Muscle of leg (tissue), 11 donors: ENCODE results near the gene CSNK1G1. TPM values are rescaled to one million over a fixed set of nuclear protein-coding genes. Genes with fewer than 3 reads are reported as not detected.
A peak's percentile ranks its signal among the peaks of the same experiment; 100 is the strongest.

Experiments used
- DNase-seq: peaks from one replicate; pipeline ENCODE4 v3.0.0; 2013
- H3K27ac ChIP-seq: one replicate; pipeline ENCODE4 v1.5.1; 2013; ENCODE audit warnings: mild to moderate bottlenecking, low read length, control low read depth
- H3K27me3 ChIP-seq: one replicate; pipeline ENCODE4 v1.6.1; 2013; ENCODE audit warnings: low read length; ENCODE audit not compliant: control insufficient read depth, insufficient read depth
- H3K36me3 ChIP-seq: one replicate; pipeline ENCODE4 v1.6.1; 2013; ENCODE audit warnings: low read length; ENCODE audit not compliant: control insufficient read depth, insufficient read depth
- H3K4me1 ChIP-seq: one replicate; pipeline ENCODE4 v1.6.1; 2013; ENCODE audit warnings: low read length; ENCODE audit not compliant: control insufficient read depth, insufficient read depth
- H3K4me3 ChIP-seq: one replicate; pipeline ENCODE4 v1.5.1; 2013; ENCODE audit warnings: low read length, control low read depth
- H3K9me3 ChIP-seq: replicated peaks from 2 replicates; pipeline ENCODE4 v1.6.1; 2013; ENCODE audit warnings: low read depth, low read length; ENCODE audit not compliant: control insufficient read depth
- WGBS: methylation state at CpG from one replicate; pipeline ENCODE4 v1.1.5; 2013; ENCODE audit warnings: missing lambda C conversion rate; ENCODE audit not compliant: insufficient coverage; 5-methylcytosine and 5-hydroxymethylcytosine counted together
- polyA plus RNA-seq, 8 donors: library from polyadenylated mRNA; unstranded; fragments of 120-200 nt; gene quantifications; one replicate each; pipeline versions ENCODE4 v1.2.1 to v1.2.3, GENCODE V29; 2013; ENCODE audit warnings: inconsistent platforms in 1 of 8, low replicate concordance in 1 of 8; ENCODE audit not compliant: insufficient read length in 8 of 8, insufficient read depth in 1 of 8
- total RNA-seq: library from RNA; stranded (reverse); fragments of 120-200 nt; gene quantifications from one replicate; pipeline ENCODE4 v1.2.4, GENCODE V29; 2013

The CSNK1G1 gene
- total and polyA plus RNA-seq, 9 donors: 5.8 to 15.5 (median 11.1) TPM

DNA sequence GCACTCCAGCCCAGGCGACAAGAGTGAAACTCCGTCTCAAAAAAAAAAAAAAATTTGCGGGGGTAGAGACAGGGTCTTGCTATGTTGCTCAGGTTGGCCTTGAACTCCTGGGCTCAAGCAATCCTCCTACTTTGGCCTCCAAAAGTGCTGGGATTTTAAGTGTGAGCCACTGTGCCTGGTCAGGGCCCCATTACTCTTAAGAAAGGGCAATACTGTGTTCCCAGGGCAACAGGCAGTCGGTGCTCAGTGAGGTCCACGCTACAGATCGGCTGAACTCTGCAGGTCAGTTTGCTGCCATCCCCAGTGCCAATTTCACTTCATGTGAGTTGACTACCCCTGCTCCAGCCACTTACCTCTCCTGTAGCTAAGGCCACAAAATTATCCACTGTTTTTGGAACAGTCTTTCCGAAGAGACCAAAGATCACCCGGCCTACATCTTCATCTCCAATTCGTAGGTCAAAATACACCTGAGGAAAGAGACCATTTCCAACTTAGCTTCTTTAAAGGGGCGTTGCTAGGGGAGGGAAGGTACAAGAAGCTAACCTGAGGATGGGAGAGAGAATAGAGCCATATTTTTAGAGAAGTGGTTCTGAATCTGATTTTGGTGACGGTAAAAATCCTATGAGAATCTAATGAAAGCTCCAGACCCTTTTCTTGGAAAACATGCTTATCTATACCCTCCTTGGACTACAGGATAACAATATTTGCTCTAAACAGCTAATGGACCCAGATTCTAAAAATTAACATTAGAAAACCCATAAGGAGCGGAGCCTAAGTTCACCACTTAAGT, 194.1 kb downstream of the CSNK1G1 start:
- 79% methylated on average over 6 of the region's 12 CpGs for WGBS
- H3K9me3 ChIP-seq: no peaks in the 10 kb centered on the region
- peak overlapping the region; percentile 88 for H3K27ac ChIP-seq
- H3K4me1 ChIP-seq: peaks cover 10% of the 10 kb centered on the region
- H3K27me3 ChIP-seq: no peaks in the 10 kb centered on the region
- no peak for DNase-seq
- H3K4me3 ChIP-seq: peak overlapping the region; percentile 87
- H3K36me3 ChIP-seq: peaks cover 41% of the 10 kb centered on the region

DNA sequence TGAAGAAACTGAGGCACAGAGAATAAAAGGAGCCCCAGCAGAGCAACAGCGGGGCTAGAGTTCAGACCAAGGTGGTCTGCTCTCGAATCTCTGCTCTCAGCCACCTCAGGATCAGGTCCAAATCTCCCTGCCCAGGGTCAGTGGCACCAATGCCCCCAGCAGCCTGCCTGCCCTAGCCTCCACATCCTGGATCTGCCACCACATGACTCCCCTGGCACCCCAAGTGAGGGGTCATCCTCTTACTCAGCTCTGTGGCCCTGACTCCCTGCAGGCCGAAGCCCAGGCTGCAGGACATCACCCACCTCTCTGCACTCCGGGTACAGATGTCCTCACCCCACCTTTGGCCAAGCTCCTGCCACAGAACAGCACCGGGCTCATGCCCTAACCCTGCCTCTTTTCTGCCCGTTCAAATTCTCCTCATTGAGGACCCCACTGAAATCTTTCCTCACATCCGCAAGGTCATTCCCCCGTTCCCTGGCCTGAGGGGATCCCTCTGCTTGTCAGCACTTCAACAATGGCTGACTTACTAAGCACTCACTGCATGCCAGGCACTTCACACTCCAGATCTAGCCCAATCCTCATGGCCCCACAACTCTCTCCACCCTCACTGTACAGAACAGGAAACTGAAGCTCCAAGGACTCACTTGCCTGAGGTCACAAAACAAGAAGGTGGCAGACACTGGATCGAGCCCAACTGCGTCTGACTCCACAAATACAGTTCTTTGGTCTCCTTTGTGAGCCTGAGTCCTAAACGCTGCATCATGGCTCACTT, 197.4 kb downstream of the CSNK1G1 start:
- Histone ChIP-seq H3K36me3 (peaks cover 67% of the 10 kb centered on the region), H3K27ac (no peak overlapping the region), H3K27me3 (no peaks in the 10 kb centered on the region), H3K4me1 (peaks cover 21% of the 10 kb centered on the region), H3K4me3 (no peak overlapping the region), H3K9me3 (no peaks in the 10 kb centered on the region)
- DNase-seq: no peak
- WGBS: 81% methylated on average over 10 of the region's 11 CpGs

DNA sequence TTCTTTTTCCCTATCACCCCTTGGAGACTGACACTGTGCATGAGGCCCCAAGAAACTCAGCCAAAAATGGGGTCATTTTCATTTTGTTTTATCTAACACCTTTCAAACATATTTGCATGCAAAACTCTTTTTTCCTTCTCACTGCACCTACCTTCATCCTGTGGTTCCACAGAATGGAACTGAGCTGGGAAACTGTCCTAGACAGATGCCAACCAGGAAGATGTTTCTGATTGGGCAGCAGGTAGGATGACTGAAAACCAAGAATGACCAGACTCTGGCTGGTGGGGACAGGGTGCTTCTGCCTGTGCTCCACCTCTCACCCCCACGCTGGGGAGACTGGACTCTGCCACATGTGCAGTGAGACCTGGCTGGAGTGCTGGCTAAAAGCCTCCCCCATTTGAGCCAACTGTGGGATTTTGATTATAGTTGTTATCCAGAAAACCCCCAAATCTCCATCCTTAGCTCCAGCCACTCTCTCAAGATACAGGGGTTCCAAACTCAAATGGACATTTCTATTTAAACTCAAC, 198.3 kb downstream of the CSNK1G1 start:
- no CpG with 5 or more reads among the region's 1 CpG for WGBS
- no peak overlapping the region for H3K4me3 ChIP-seq
- H3K27ac ChIP-seq: no peak overlapping the region
- no peak for DNase-seq
- peaks cover 8% of the 10 kb centered on the region for H3K27me3 ChIP-seq
- peaks cover 67% of the 10 kb centered on the region for H3K36me3 ChIP-seq
- no peaks in the 10 kb centered on the region for H3K9me3 ChIP-seq
- peaks cover 30% of the 10 kb centered on the region for H3K4me1 ChIP-seq

DNA sequence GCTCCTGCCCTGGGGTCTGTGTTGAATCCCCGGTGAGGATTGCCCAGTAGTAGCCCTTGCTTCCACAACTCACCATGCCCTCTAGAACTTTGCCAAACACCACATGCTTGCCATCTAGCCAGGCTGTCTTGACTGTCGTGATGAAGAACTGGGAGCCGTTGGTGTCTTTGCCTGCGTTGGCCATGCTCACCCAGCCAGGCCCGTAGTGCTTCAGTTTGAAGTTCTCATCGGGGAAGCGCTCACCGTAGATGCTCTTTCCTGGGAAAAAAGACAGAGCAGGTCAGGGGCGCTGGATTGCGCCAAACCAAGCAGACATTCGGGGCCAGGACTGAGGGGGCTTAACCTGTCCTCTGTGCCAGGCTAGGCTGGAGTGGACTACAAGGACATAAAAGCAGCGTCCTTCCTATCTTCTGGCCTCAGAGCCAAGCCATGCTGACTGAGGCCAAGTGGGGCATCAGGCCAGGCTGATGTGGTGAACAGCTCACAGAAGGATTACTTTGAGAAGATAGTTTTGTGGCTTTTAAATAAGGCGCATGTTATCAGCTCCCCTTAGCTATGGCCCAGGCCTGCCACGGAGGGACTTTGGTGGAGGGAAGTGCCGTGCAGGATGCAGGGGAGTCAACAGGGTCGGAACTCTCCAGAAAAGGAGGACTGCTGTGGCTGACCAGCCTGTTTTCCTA, 199.2 kb downstream of the CSNK1G1 start:
- H3K36me3 ChIP-seq: peaks cover 67% of the 10 kb centered on the region
- DNase-seq: no peak
- H3K4me1 ChIP-seq: peaks cover 35% of the 10 kb centered on the region
- no peak overlapping the region for H3K4me3 ChIP-seq
- H3K27me3 ChIP-seq: peaks cover 16% of the 10 kb centered on the region
- WGBS: 86% methylated on average over 14 of the region's 16 CpGs
- H3K9me3 ChIP-seq: no peaks in the 10 kb centered on the region
- H3K27ac ChIP-seq: no peak overlapping the region

DNA sequence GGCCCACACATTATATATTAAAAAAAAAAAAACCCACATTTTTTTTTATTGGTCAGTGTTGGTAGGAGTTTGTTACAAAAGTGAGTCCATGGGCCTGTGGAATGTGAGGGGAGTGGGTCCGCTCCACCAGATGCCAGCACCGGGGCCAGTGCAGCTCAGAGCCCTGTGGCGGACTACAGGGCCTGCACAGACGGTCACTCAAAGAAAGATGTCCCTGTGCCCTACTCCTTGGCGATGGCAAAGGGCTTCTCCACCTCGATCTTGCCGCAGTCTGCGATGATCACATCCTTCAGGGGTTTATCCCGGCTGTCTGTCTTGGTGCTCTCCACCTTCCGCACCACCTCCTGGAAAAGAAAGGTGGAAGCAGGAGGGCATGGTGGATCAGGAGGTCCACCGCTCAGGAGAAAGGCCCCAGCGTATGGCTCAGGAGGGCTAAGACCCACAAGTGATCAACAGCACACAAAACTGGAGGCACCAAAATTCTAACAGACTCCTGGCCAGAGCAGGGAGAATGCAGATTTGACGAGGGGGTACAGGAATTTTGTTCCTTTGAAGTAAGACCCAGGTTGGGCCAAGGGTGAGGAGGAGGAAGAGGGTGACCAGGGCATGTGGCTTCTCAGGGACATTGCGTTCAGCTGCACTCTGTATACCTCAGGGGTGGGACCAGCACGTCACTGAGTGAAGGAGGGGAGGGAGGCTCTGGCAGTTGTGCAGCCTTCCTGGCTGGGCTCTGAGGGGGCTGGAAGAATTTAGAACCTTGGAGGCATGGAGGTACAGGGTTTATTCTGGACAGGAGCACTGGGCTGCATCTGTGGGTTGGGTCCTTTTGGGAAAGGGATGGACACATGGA, 199.9 kb downstream of the CSNK1G1 start:
- H3K9me3 ChIP-seq: no peaks in the 10 kb centered on the region
- peaks cover 34% of the 10 kb centered on the region for H3K4me1 ChIP-seq
- WGBS: 78% methylated on average over 9 of the region's 15 CpGs
- H3K36me3 ChIP-seq: peaks cover 64% of the 10 kb centered on the region
- H3K27me3 ChIP-seq: peaks cover 22% of the 10 kb centered on the region
- no peak for DNase-seq
- no peak overlapping the region for H3K27ac ChIP-seq
- H3K4me3 ChIP-seq: no peak overlapping the region

DNA sequence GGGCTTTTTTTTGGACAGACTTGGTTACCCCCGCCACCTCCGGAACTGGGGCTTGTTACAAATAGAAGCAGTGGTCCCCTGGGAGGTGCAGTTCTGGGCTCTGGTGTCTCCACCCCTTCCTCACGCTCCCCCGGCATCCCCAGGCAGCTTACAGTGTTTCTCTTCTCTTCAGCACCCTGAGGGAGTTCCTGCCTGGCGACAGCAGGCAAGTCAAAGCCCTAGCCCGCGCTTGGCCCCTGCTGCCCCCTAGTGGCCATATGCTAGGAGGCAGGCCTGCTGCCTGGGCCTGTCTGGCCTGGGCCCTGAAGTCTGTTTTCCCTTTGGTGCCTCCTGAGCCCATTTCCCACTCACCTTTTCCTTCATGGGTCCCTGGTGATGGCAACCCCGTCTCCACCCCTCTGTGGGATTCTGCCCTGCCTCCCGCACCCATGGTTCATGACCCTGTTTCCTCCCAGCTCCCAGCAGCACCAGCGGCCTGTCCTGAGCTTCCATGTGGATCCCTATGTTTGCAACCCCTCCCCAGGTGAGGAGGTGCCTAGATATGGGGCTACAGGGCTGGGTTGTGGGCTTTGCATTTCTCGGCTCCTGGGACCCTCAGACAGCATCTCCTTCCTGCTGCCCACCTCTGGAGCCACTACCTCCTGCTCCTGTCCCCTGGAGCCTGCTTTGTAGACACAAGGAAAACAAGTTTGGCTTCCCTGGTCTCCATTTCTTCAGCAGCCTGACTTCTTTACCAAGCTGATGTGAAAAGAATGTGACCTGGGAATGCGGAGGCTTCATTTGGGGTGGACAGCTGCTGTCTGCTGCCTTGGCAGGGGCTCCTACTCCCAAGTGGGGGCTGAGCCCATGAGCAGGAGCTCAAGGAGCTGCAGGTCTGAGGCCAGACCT, 202.2 kb downstream of the CSNK1G1 start:
- peak; percentile 89 for DNase-seq
- Histone ChIP-seq H3K4me1 (peaks cover 35% of the 10 kb centered on the region), H3K27me3 (peaks cover 25% of the 10 kb centered on the region), H3K4me3 (no peak overlapping the region), H3K27ac (peak overlapping the region; percentile 31), H3K36me3 (peaks cover 44% of the 10 kb centered on the region), H3K9me3 (no peaks in the 10 kb centered on the region)
- 13% methylated on average over 8 of the region's 12 CpGs for WGBS

DNA sequence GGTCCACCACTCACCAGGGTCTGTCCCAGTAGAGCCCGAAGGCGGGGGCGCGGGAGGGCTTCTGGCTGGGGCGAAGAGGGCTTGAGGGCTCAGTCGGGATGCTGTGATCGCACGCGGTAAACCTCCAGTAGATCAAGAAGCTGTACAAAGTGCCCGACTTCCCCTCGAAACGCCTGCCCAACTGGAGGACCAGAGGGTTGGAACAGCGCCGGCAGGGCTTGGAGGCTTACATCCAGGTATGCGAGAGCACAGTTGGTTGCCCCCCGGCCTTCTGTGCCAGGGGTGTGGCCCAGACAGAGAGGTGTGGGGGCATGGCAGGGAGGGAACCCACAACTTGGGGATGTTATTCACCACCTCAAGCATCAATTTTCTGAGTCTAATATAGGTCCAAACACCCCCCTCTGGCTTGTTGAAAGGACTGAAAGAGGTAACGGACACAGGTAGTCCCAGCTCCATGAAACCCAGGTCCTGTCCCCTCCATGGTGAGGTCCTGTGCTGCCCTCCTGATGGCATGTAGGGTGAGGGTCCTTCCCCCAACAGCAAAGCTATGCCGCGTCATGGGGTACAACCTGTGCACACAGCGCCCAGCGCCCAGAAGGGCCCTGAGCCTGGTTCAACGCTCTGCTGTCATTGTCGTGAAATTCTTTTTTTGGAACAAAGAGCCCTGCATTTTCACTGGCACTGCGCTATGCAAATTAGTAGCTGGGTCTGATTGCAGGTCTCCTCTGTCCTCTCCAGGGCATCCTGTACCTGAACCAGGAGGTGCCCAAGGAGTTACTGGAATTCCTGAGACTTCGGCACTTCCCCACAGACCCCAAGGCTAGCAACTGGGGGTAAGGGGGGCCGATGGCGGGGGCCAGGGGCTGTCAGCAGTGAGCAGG, 203.2 kb downstream of the CSNK1G1 start:
- Histone ChIP-seq H3K9me3 (no peaks in the 10 kb centered on the region), H3K27ac (no peak overlapping the region), H3K4me3 (peak overlapping the region; percentile 19), H3K4me1 (peaks cover 35% of the 10 kb centered on the region), H3K36me3 (peaks cover 34% of the 10 kb centered on the region), H3K27me3 (peaks cover 25% of the 10 kb centered on the region)
- DNase-seq: peak; percentile 33
- 14% methylated on average over 19 of the region's 27 CpGs for WGBS

DNA sequence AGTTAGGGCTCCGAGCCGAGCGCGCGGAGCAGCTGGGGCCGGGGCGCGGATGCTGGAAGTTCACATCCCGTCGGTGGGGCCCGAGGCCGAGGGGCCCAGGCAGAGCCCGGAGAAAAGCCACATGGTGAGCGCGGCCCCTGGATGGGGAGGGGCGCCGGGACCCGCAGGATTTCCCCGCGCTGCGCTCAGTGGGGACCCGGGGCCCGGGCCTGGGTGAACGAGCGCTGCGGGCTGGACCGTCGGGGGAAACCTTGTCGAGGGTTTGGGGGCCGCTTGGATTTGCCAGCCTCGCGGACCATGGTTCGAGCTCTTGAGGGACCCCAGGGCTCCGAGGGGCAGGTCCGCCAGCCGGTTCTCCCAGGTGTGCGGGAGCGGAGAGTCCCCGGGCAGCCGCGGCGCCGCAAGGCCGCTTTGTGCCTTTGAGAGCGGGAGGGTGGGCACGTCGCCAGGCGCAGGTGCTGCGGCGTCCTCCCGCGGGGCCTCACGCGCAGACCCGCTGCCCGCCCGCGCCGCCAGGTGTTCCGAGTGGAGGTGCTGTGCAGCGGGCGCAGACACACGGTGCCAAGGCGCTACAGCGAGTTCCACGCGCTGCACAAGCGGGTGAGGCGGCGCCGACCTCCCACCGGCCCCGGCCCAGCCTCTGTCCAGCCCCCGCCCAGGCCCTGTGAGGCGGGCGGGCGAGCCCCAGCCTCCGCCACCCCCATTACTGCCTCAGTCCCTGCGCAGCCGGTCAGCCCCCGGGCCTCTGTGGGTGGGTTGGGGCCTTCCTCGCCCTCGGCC, 204.1 kb downstream of the CSNK1G1 start, which contains the start of gene SNX22:
SNX22 (plus strand) TSS at position 5 of the 780 bp plus-strand sequence; CDS start at position 50, 45 bp downstream.
- H3K4me1 ChIP-seq: peaks cover 35% of the 10 kb centered on the region
- peaks cover 26% of the 10 kb centered on the region for H3K36me3 ChIP-seq
- DNase-seq: no peak
- under 1% methylated on average over 81 of the region's 83 CpGs for WGBS
- H3K9me3 ChIP-seq: no peaks in the 10 kb centered on the region
- peak within 1 kb of the TSS; percentile 47 for H3K4me3 ChIP-seq
- no peak within 1 kb of the TSS for H3K27ac ChIP-seq
- peaks cover 25% of the 10 kb centered on the region for H3K27me3 ChIP-seq
